Measurements from ENCODE around the gene RUVBL1.
A peak's percentile ranks its signal among the peaks of the same experiment; 100 is the strongest.

Gene RUVBL1

GRCh38 chr3:128066114-128066513, 57.5 kb downstream of the RUVBL1 start:
- DNase-seq = no peak

- no peak for DNase-seq
Measured at GRCh38 chr3:128064962-128065361, 58.6 kb downstream of the RUVBL1 start.

GRCh38 chr3:128063865-128064264, 59.7 kb downstream of the RUVBL1 start:
- DNase-seq = no peak

- DNase-seq = no peak
Measured at GRCh38 chr3:128062033-128062745, 61.4 kb downstream of the RUVBL1 start.

- no peak for DNase-seq
Measured at GRCh38 chr3:128060473-128061381, 62.9 kb downstream of the RUVBL1 start.

GRCh38 chr3:128056258-128056657, 67.4 kb downstream of the RUVBL1 start:
- no peak for DNase-seq

- no peak for DNase-seq
Measured at GRCh38 chr3:128054367-128054766, 69.2 kb downstream of the RUVBL1 start.

GRCh38 chr3:128053614-128054013, 70.0 kb downstream of the RUVBL1 start:
- no peak for DNase-seq

GRCh38 chr3:128052595-128053351, 70.8 kb downstream of the RUVBL1 start:
- no peak for DNase-seq

GRCh38 chr3:128051837-128052594, 71.6 kb downstream of the RUVBL1 start, which contains the start of gene SEC61A1:
SEC61A1 (plus strand) TSS chr3:128052437; CDS start chr3:128052553, 116 bp downstream.
- peak; percentile 95 for DNase-seq

GRCh38 chr3:128051459-128051836, 72.2 kb downstream of the RUVBL1 start:
- peak; percentile 30 for DNase-seq

- DNase-seq = no peak
Measured at GRCh38 chr3:128050597-128050996, 73.0 kb downstream of the RUVBL1 start.

- DNase-seq = no peak
Measured at GRCh38 chr3:128041344-128041743, 82.3 kb downstream of the RUVBL1 start.

GRCh38 chr3:128040660-128041059, 83.0 kb downstream of the RUVBL1 start:
- no peak for DNase-seq

- DNase-seq = no peak
Measured at GRCh38 chr3:128040041-128040440, 83.6 kb downstream of the RUVBL1 start.

GRCh38 chr3:128036119-128036518, 87.5 kb downstream of the RUVBL1 start:
- DNase-seq = no peak

GRCh38 chr3:128033102-128033501, 90.5 kb downstream of the RUVBL1 start:
- DNase-seq = no peak
